ENCODE results near the gene LRRK1.

GRCh38 chr15:101038327-101039003 lies 119.3 kb downstream of the LRRK1 start:
- TF ChIP-seq EZH2 (IDR thresholded peaks at IDR 0.05), result no peak
- TF ChIP-seq CTCF (IDR thresholded peaks at IDR 0.05), result no peak

All from neural progenitor cell (in vitro differentiated cells).